ENCODE results near the gene NDUFV2.

Gene NDUFV2

DNA sequence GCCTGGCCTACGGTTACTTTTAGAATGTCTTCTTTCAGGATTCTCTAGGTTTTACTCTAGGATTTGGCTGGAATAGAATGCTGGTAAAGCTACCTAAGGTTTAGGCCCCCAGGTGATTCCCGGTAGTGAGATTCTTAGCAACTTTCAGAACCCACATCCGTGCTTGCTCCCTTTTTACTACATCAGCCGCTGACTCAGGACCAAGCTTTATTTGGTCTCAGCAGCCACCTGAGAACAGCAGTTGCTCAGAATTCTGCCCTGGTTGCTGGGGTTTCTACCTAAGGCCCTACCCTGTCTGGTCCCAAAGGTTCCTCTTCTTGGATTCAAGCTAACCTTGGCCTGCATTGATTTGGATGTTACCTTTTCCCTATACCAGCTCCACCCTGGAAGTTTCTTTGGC, 36.1 kb upstream of the NDUFV2 start:
- no peaks in the 10 kb centered on the region for H3K4me1 ChIP-seq (ENCODE audit: control insufficient read depth in 2 of 2, insufficient read depth in 1 of 2, low read depth in 1 of 2, low read length in 2 of 2)
- H2AK5ac ChIP-seq (ENCODE audit: low read depth, low read length): no peak overlapping the region
- no peak overlapping the region for H2AFZ ChIP-seq (ENCODE audit: low read length)
- H3K27ac ChIP-seq (replicated peaks; ENCODE audit: low read length): no peak overlapping the region
- H3K4me2 ChIP-seq (ENCODE audit: insufficient read depth, low read length, poor library complexity, severe bottlenecking): no peak overlapping the region
- no peak overlapping the region for H4K91ac ChIP-seq (ENCODE audit: low read depth, low read length, poor library complexity)
- no peak overlapping the region for H4K8ac ChIP-seq (ENCODE audit: low read depth, low read length)
- H3K27me3 ChIP-seq (ENCODE audit: control insufficient read depth in 3 of 3, insufficient read depth in 3 of 3, low read depth in 1 of 3, low read length in 3 of 3): peaks cover 0 to 5% (median 0%) of the 10 kb centered on the region in 3 experiments
- no CpG with 5 or more reads among the region's 4 CpGs for WGBS, 2 donors (ENCODE audit: extremely low coverage in 2 of 2, insufficient read length in 2 of 2, insufficient replicate concordance in 1 of 2)
- H3K9me3 ChIP-seq (replicated peaks in 1 of 2; ENCODE audit: control insufficient read depth in 2 of 2, insufficient read depth in 1 of 2, low read depth in 1 of 2, low read length in 2 of 2): no peaks in the 10 kb centered on the region
- no peaks in the 10 kb centered on the region for H3K36me3 ChIP-seq (replicated peaks in 1 of 2; ENCODE audit: control insufficient read depth in 2 of 2, insufficient read depth in 2 of 2, low read length in 2 of 2)
- no peak for DNase-seq (ENCODE audit: low spot score)
- H3K9ac ChIP-seq (ENCODE audit: low read depth, low read length, poor library complexity): no peak overlapping the region
- H3K18ac ChIP-seq (ENCODE audit: low read length): no peak overlapping the region
- H3K4me3 ChIP-seq (ENCODE audit: low read length in 2 of 2): no peak overlapping the region
- no peak overlapping the region for H3K14ac ChIP-seq (ENCODE audit: low read length)
- H2BK12ac ChIP-seq (ENCODE audit: low read length): no peak overlapping the region
- no peak overlapping the region for H2BK120ac ChIP-seq (ENCODE audit: low read depth, low read length)
- H3K4ac ChIP-seq (ENCODE audit: low read length): no peak overlapping the region
- no peaks in the 10 kb centered on the region for H3K79me1 ChIP-seq (ENCODE audit: low read depth, low read length)
- no peak overlapping the region for H3K23ac ChIP-seq (ENCODE audit: low read depth, low read length, poor library complexity)
- no peak overlapping the region for H2BK5ac ChIP-seq (ENCODE audit: low read length)
- no peak overlapping the region for H2BK15ac ChIP-seq (ENCODE audit: low read length)

- no peak for DNase-seq (ENCODE audit: low spot score)
- Histone ChIP-seq H2BK120ac (ENCODE audit: low read depth, low read length) (no peak overlapping the region), H2BK12ac (ENCODE audit: low read length) (no peak overlapping the region), H3K27me3 (ENCODE audit: control insufficient read depth in 3 of 3, insufficient read depth in 3 of 3, low read depth in 1 of 3, low read length in 3 of 3) (peaks cover 0 to 5% (median 0%) of the 10 kb centered on the region in 3 experiments), H4K8ac (ENCODE audit: low read depth, low read length) (no peak overlapping the region), H3K4me1 (ENCODE audit: control insufficient read depth in 2 of 2, insufficient read depth in 1 of 2, low read depth in 1 of 2, low read length in 2 of 2) (no peaks in the 10 kb centered on the region), H3K79me1 (ENCODE audit: low read depth, low read length) (no peaks in the 10 kb centered on the region), H3K14ac (ENCODE audit: low read length) (no peak overlapping the region), H2AK5ac (ENCODE audit: low read depth, low read length) (no peak overlapping the region), H3K23ac (ENCODE audit: low read depth, low read length, poor library complexity) (no peak overlapping the region), H2BK15ac (ENCODE audit: low read length) (no peak overlapping the region), H3K27ac (replicated peaks; ENCODE audit: low read length) (no peak overlapping the region), H3K36me3 (replicated peaks in 1 of 2; ENCODE audit: control insufficient read depth in 2 of 2, insufficient read depth in 2 of 2, low read length in 2 of 2) (no peaks in the 10 kb centered on the region), H3K4me3 (ENCODE audit: low read length in 2 of 2) (no peak overlapping the region), H3K9me3 (replicated peaks in 1 of 2; ENCODE audit: control insufficient read depth in 2 of 2, insufficient read depth in 1 of 2, low read depth in 1 of 2, low read length in 2 of 2) (no peaks in the 10 kb centered on the region), H3K4ac (ENCODE audit: low read length) (no peak overlapping the region), H2BK5ac (ENCODE audit: low read length) (no peak overlapping the region), H4K91ac (ENCODE audit: low read depth, low read length, poor library complexity) (no peak overlapping the region), H2AFZ (ENCODE audit: low read length) (no peak overlapping the region), H3K4me2 (ENCODE audit: insufficient read depth, low read length, poor library complexity, severe bottlenecking) (no peak overlapping the region), H3K18ac (ENCODE audit: low read length) (no peak overlapping the region), H3K9ac (ENCODE audit: low read depth, low read length, poor library complexity) (no peak overlapping the region)
- no CpG with 5 or more reads among the region's 5 CpGs for WGBS, 2 donors (ENCODE audit: extremely low coverage in 2 of 2, insufficient read length in 2 of 2, insufficient replicate concordance in 1 of 2)
These were observed 35.6 kb upstream of the NDUFV2 start for GRCh38 chr18:9066817-9067306.

DNA sequence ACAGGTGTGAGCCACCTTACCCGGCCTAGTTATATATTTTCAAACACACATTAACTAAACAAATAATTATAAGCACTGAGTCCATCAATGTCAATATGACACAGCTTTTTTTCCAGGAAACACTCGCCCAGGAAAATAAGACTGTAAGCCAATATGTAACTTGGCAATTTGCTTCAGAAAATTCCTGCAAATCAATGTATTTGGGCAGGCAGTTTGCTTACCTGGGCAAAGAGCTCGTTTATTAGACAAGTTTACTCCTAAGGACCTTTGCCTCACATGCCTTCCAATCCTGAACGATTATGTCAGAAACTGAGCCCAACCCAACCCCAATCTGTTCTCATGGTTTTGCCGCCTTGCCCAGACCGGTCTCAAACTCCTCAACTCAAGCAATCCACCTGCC, 34.7 kb upstream of the NDUFV2 start:
- Histone ChIP-seq H3K4me2 (ENCODE audit: insufficient read depth, low read length, poor library complexity, severe bottlenecking) (no peak overlapping the region), H2BK15ac (ENCODE audit: low read length) (no peak overlapping the region), H2BK12ac (ENCODE audit: low read length) (no peak overlapping the region), H2BK5ac (ENCODE audit: low read length) (no peak overlapping the region), H3K4me1 (ENCODE audit: control insufficient read depth in 2 of 2, insufficient read depth in 1 of 2, low read depth in 1 of 2, low read length in 2 of 2) (no peaks in the 10 kb centered on the region), H3K79me1 (ENCODE audit: low read depth, low read length) (no peaks in the 10 kb centered on the region), H3K4me3 (ENCODE audit: low read length in 2 of 2) (no peak overlapping the region), H4K8ac (ENCODE audit: low read depth, low read length) (no peak overlapping the region), H3K9me3 (replicated peaks in 1 of 2; ENCODE audit: control insufficient read depth in 2 of 2, insufficient read depth in 1 of 2, low read depth in 1 of 2, low read length in 2 of 2) (no peaks in the 10 kb centered on the region), H3K36me3 (replicated peaks in 1 of 2; ENCODE audit: control insufficient read depth in 2 of 2, insufficient read depth in 2 of 2, low read length in 2 of 2) (no peaks in the 10 kb centered on the region), H2BK120ac (ENCODE audit: low read depth, low read length) (no peak overlapping the region), H3K27me3 (ENCODE audit: control insufficient read depth in 3 of 3, insufficient read depth in 3 of 3, low read depth in 1 of 3, low read length in 3 of 3) (peaks cover 0 to 5% (median 0%) of the 10 kb centered on the region in 3 experiments), H3K4ac (ENCODE audit: low read length) (no peak overlapping the region), H3K18ac (ENCODE audit: low read length) (no peak overlapping the region), H3K9ac (ENCODE audit: low read depth, low read length, poor library complexity) (no peak overlapping the region), H3K14ac (ENCODE audit: low read length) (no peak overlapping the region), H4K91ac (ENCODE audit: low read depth, low read length, poor library complexity) (no peak overlapping the region), H3K23ac (ENCODE audit: low read depth, low read length, poor library complexity) (no peak overlapping the region), H2AK5ac (ENCODE audit: low read depth, low read length) (no peak overlapping the region), H3K27ac (replicated peaks; ENCODE audit: low read length) (no peak overlapping the region), H2AFZ (ENCODE audit: low read length) (no peak overlapping the region)
- no peak for DNase-seq (ENCODE audit: low spot score)
- no CpG with 5 or more reads among the region's 6 CpGs for WGBS, 2 donors (ENCODE audit: extremely low coverage in 2 of 2, insufficient read length in 2 of 2, insufficient replicate concordance in 1 of 2)

DNA sequence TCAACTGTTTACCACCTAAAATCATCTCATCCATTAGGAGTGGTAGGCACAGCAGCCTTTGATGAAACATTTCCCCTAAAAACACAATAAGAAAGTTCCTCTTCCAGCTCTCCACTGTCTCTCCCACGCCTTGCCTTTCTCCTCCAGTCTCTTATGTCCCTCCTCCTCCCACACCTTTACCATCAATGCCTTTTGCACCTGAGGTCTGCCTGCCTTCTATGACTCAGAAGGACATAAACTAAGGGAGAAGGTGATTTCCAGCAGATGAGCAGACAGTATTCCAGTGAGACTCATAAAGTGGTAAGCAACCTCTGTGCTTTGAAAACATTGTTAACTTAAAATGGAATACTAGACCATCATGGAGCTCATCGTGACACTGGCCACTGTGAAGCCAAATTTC, 34.2 kb upstream of the NDUFV2 start:
- no peak overlapping the region for H4K91ac ChIP-seq (ENCODE audit: low read depth, low read length, poor library complexity)
- H3K4me3 ChIP-seq (ENCODE audit: low read length in 2 of 2): no peak overlapping the region
- no peaks in the 10 kb centered on the region for H3K79me1 ChIP-seq (ENCODE audit: low read depth, low read length)
- no peak overlapping the region for H3K27ac ChIP-seq (replicated peaks; ENCODE audit: low read length)
- no peak overlapping the region for H2BK120ac ChIP-seq (ENCODE audit: low read depth, low read length)
- no peak overlapping the region for H2BK5ac ChIP-seq (ENCODE audit: low read length)
- no peak for DNase-seq (ENCODE audit: low spot score)
- no peak overlapping the region for H4K8ac ChIP-seq (ENCODE audit: low read depth, low read length)
- no CpG with 5 or more reads among the region's 2 CpGs for WGBS, 2 donors (ENCODE audit: extremely low coverage in 2 of 2, insufficient read length in 2 of 2, insufficient replicate concordance in 1 of 2)
- H3K9me3 ChIP-seq (replicated peaks in 1 of 2; ENCODE audit: control insufficient read depth in 2 of 2, insufficient read depth in 1 of 2, low read depth in 1 of 2, low read length in 2 of 2): no peaks in the 10 kb centered on the region
- H3K18ac ChIP-seq (ENCODE audit: low read length): no peak overlapping the region
- no peak overlapping the region for H3K14ac ChIP-seq (ENCODE audit: low read length)
- H2AFZ ChIP-seq (ENCODE audit: low read length): no peak overlapping the region
- no peak overlapping the region for H2BK12ac ChIP-seq (ENCODE audit: low read length)
- H3K23ac ChIP-seq (ENCODE audit: low read depth, low read length, poor library complexity): no peak overlapping the region
- H3K4me1 ChIP-seq (ENCODE audit: control insufficient read depth in 2 of 2, insufficient read depth in 1 of 2, low read depth in 1 of 2, low read length in 2 of 2): no peaks in the 10 kb centered on the region
- H2AK5ac ChIP-seq (ENCODE audit: low read depth, low read length): no peak overlapping the region
- no peaks in the 10 kb centered on the region for H3K36me3 ChIP-seq (replicated peaks in 1 of 2; ENCODE audit: control insufficient read depth in 2 of 2, insufficient read depth in 2 of 2, low read length in 2 of 2)
- no peak overlapping the region for H3K4ac ChIP-seq (ENCODE audit: low read length)
- H2BK15ac ChIP-seq (ENCODE audit: low read length): no peak overlapping the region
- H3K9ac ChIP-seq (ENCODE audit: low read depth, low read length, poor library complexity): no peak overlapping the region
- peaks cover 0 to 3% (median 0%) of the 10 kb centered on the region in 3 experiments for H3K27me3 ChIP-seq (ENCODE audit: control insufficient read depth in 3 of 3, insufficient read depth in 3 of 3, low read depth in 1 of 3, low read length in 3 of 3)
- no peak overlapping the region for H3K4me2 ChIP-seq (ENCODE audit: insufficient read depth, low read length, poor library complexity, severe bottlenecking)

Data from neuronal stem cell (in vitro differentiated cells).